RWPE2 (cell line): ENCODE data around the gene GABARAPL1.
"Not testable (repeated sequence)": the region's sequence is repeated elsewhere in the genome, so short reads cannot be mapped to it uniquely, and the experiment has no call there.

Experiments used
- ATAC-seq: fragments of 200-7000 bp; cut with Tn5 transposase; 3 replicates; pipeline ENCODE4 v1.9.1; 2021; ENCODE audit warnings: low read depth
- DNase-seq: peaks from one replicate; pipeline ENCODE4 v3.0.0-alpha.2; 2020; ENCODE audit warnings: low spot score
- H3K27ac ChIP-seq: fragments of 450-650 bp; 2 replicates; pipeline ENCODE4 v1.5.1; 2017; ENCODE audit warnings: mild to moderate bottlenecking; ENCODE audit not compliant: poor library complexity, severe bottlenecking
- H3K27me3 ChIP-seq: fragments of 250-450 bp; sonication (Bioruptor Pico); 2 replicates; pipeline ENCODE4 v1.5.1; 2021; ENCODE audit warnings: mild to moderate bottlenecking, moderate library complexity; ENCODE audit not compliant: insufficient read depth, poor library complexity, severe bottlenecking
- H3K36me3 ChIP-seq: fragments of 250-450 bp; sonication (Bioruptor Pico); 2 replicates; pipeline ENCODE4 v1.5.1; 2020; ENCODE audit warnings: low read depth, mild to moderate bottlenecking, moderate library complexity
- H3K4me1 ChIP-seq: fragments of 250-450 bp; sonication (Bioruptor Pico); 2 replicates; pipeline ENCODE4 v1.5.1; 2021; ENCODE audit warnings: mild to moderate bottlenecking, moderate library complexity; ENCODE audit not compliant: insufficient read depth, poor library complexity, severe bottlenecking
- H3K4me3 ChIP-seq: fragments of 250-450 bp; sonication (Bioruptor Pico); 2 replicates; pipeline ENCODE4 v1.5.1; 2021; ENCODE audit warnings: mild to moderate bottlenecking, moderate library complexity; ENCODE audit not compliant: severe bottlenecking
- H3K9me3 ChIP-seq: fragments of 250-450 bp; sonication (Bioruptor Pico); 2 replicates; pipeline ENCODE4 v1.5.1; 2021; ENCODE audit warnings: mild to moderate bottlenecking, moderate library complexity; ENCODE audit not compliant: severe bottlenecking
- TF ChIP-seq, protein P1 (sequence below): fragments of 450-650 bp; IDR thresholded peaks from one replicate; pipeline ENCODE4 v1.5.1; 2017; ENCODE audit warnings: mild to moderate bottlenecking, moderate library complexity; ENCODE audit not compliant: poor library complexity, severe bottlenecking

Gene GABARAPL1

DNA sequence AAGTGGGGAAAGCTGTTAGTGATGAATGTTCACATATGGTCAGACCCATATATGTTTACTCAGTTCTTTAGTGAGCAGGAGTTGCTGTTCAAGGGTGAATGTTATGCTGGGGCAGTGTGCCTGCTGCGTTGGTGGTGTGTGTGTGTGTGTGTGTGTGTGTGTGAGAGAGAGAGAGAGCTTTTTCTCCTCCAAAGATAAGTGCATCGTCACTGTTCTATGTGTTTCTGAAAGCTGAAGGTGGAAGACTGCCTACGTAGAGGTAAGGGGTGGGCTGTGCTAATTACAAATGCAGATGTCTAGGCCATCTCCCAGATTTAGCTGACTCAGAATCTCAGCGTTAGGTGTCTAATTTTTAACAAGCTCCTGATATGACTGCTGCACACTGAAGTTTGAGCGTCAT lies 10.5 kb downstream of the GABARAPL1 start:
- H3K4me3 ChIP-seq = no peak overlapping the region
- no peaks in the 10 kb centered on the region for H3K36me3 ChIP-seq
- no peaks in the 10 kb centered on the region for H3K4me1 ChIP-seq
- TF ChIP-seq, protein P1, sequence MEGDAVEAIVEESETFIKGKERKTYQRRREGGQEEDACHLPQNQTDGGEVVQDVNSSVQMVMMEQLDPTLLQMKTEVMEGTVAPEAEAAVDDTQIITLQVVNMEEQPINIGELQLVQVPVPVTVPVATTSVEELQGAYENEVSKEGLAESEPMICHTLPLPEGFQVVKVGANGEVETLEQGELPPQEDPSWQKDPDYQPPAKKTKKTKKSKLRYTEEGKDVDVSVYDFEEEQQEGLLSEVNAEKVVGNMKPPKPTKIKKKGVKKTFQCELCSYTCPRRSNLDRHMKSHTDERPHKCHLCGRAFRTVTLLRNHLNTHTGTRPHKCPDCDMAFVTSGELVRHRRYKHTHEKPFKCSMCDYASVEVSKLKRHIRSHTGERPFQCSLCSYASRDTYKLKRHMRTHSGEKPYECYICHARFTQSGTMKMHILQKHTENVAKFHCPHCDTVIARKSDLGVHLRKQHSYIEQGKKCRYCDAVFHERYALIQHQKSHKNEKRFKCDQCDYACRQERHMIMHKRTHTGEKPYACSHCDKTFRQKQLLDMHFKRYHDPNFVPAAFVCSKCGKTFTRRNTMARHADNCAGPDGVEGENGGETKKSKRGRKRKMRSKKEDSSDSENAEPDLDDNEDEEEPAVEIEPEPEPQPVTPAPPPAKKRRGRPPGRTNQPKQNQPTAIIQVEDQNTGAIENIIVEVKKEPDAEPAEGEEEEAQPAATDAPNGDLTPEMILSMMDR = no peak
- H3K27ac ChIP-seq = no peak overlapping the region
- ATAC-seq = no peak
- DNase-seq = no peak
- no peaks in the 10 kb centered on the region for H3K9me3 ChIP-seq
- H3K27me3 ChIP-seq = no peaks in the 10 kb centered on the region

DNA sequence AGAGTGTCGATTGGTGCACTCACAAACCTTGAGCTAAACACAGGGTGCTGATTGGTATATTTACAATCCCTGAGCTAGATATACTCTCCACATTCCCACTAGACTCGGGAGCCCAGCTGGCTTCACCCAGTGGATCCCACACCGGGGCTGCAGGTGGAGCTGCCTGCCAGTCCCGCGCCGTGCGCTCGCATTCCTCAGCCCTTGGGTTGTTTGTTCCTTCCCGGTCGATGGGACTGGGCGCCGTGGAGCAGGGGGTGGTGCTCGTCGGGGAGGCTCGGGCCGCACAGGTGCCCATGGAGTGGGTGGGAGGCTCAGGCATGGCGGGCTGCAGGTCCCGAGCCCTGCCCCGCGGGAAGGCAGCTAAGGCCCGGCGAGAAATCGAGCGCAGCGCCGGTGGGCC lies 12.7 kb downstream of the GABARAPL1 start:
- H3K4me3 ChIP-seq, H3K9me3 ChIP-seq, H3K27ac ChIP-seq, H3K4me1 ChIP-seq, H3K27me3 ChIP-seq, H3K36me3 ChIP-seq, ATAC-seq, DNase-seq: not testable (repeated sequence)

DNA sequence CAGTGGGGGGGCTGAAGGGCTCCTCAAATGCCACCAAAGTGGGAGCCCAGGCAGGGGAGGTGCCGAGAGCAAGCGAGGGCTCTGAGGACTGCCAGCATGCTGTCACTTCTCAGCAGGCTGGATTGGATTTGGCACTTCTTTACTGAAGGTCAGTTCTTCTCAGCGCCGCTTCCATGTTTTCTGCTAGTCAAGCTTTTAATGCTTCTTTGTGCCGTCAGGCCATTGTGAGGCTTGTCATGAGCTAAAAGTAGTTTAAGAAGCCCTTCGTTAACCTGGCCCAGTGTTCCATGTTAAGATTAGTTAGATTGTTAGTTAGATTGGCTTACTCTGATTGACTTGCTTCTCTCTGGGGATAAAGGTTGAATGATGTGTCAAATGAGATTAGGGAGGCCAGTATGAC lies 13.4 kb downstream of the GABARAPL1 start:
- ATAC-seq = no peak
- TF ChIP-seq, protein P1 = no peak

DNA sequence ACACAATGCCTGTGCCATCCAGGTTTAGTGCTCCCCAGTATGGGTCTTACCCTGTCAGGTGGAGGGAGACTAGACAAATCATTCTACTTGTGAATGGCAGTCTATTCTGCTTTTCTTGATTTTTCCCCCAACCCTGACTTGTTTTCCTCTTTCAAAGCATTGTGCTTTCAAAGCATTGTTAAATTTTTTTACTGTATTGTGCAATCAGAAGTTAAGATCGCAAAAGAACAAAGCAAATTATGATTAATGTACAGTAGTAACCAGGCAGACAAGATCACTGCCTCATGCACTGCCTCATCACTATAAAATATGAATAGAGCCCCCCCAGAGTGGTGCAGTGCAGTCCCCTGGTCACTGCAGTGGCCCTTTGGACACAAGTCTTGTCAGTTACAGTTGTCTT lies 14.1 kb downstream of the GABARAPL1 start:
- no peak for ATAC-seq
- Histone ChIP-seq H3K36me3 (no peaks in the 10 kb centered on the region), H3K27me3 (no peaks in the 10 kb centered on the region), H3K4me1 (no peaks in the 10 kb centered on the region), H3K4me3 (no peak overlapping the region), H3K27ac (no peak overlapping the region), H3K9me3 (no peaks in the 10 kb centered on the region)
- TF ChIP-seq, protein P1 = no peak
- DNase-seq = no peak

More for the DNA sequence above, 13.4 kb downstream of the GABARAPL1 start:
- Histone ChIP-seq H3K27me3 (no peaks in the 10 kb centered on the region), H3K4me1 (no peaks in the 10 kb centered on the region), H3K9me3 (no peaks in the 10 kb centered on the region), H3K4me3 (no peak overlapping the region), H3K36me3 (no peaks in the 10 kb centered on the region), H3K27ac (no peak overlapping the region)
- DNase-seq = no peak

GRCh38 chr12:10227648-10228047 lies 15.0 kb downstream of the GABARAPL1 start:
- H3K9me3 ChIP-seq = no peaks in the 10 kb centered on the region
- ATAC-seq = no peak
- no peak overlapping the region for H3K4me3 ChIP-seq
- DNase-seq = no peak
- TF ChIP-seq, protein P1 = no peak
- H3K36me3 ChIP-seq = no peaks in the 10 kb centered on the region
- H3K4me1 ChIP-seq = no peaks in the 10 kb centered on the region
- no peak overlapping the region for H3K27ac ChIP-seq
- H3K27me3 ChIP-seq = no peaks in the 10 kb centered on the region
